ENCODE results near the gene ZBTB5. TPM values are rescaled to one million over a fixed set of nuclear protein-coding genes. Genes with fewer than 3 reads are reported as not detected.

Gene ZBTB5
- total RNA-seq, 2 experiments from 2014 or later: 7.0 to 7.6 TPM

GRCh38 chr9:37395663-37396062 lies 69.6 kb downstream of the ZBTB5 start:
- H3K27me3 Mint-ChIP-seq: no peaks in the 10 kb centered on the region
- H3K27ac Mint-ChIP-seq: no peak overlapping the region
- H3K9me3 Mint-ChIP-seq: no peaks in the 10 kb centered on the region
- H3K4me1 Mint-ChIP-seq: peaks cover 2% of the 10 kb centered on the region
- DNase-seq: no peak
- H3K4me3 Mint-ChIP-seq: no peak overlapping the region
- no peaks in the 10 kb centered on the region for H3K36me3 Mint-ChIP-seq

- H3K4me1 Mint-ChIP-seq: peaks cover 2% of the 10 kb centered on the region
- no peak for DNase-seq
- H3K27ac Mint-ChIP-seq: no peak overlapping the region
- H3K9me3 Mint-ChIP-seq: no peaks in the 10 kb centered on the region
- no peaks in the 10 kb centered on the region for H3K27me3 Mint-ChIP-seq
- H3K4me3 Mint-ChIP-seq: no peak overlapping the region
- no peaks in the 10 kb centered on the region for H3K36me3 Mint-ChIP-seq
Measured at GRCh38 chr9:37395229-37395628, 70.0 kb downstream of the ZBTB5 start.

GRCh38 chr9:37392272-37392671 lies 73.0 kb downstream of the ZBTB5 start:
- Mint-ChIP-seq H3K4me1 (peaks cover 2% of the 10 kb centered on the region), H3K27me3 (no peaks in the 10 kb centered on the region), H3K4me3 (no peak overlapping the region), H3K27ac (no peak overlapping the region), H3K36me3 (no peaks in the 10 kb centered on the region), H3K9me3 (no peaks in the 10 kb centered on the region)
- DNase-seq: no peak

DNA sequence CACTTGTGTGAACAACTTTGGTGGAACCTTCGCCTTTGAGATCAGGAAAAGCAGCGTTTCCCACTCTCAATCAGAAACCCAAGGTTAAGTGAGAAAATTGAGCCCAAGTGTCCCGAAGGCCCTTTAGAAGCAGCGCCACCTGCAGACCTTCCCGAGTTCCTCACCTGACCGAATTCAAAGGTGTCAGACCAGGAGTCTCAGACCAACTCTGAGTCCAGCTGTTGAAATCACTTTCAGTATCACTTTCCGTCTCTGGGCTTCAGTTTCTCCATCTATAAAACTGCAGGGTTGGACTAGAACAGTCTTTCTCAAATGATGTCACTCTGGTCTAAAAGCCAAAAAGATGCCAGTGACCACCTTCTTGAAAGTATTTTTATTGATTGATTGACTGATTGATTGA lies 74.5 kb downstream of the ZBTB5 start:
- Mint-ChIP-seq H3K27me3 (no peaks in the 10 kb centered on the region), H3K9me3 (no peaks in the 10 kb centered on the region), H3K4me1 (peaks cover 2% of the 10 kb centered on the region), H3K36me3 (no peaks in the 10 kb centered on the region), H3K4me3 (no peak overlapping the region), H3K27ac (no peak overlapping the region)
- no peak for DNase-seq

Other genes with a start within 250 kb of the ZBTB5 start
- gene GRHPR, start 42.8 kb downstream of the ZBTB5 start, total RNA-seq: 10 to 100 TPM; 79.5 to 82.0 TPM
- 10 to 100 TPM; 78.7 to 79.8 TPM for gene POLR1E, start 20.5 kb upstream of the ZBTB5 start, total RNA-seq
- gene FBXO10, start 110.9 kb upstream of the ZBTB5 start, total RNA-seq: 1 to 10 TPM; 1.9 TPM
- gene TOMM5, start 127.1 kb upstream of the ZBTB5 start, total RNA-seq: 100 to 1,000 TPM; 219 to 222 TPM
- gene FRMPD1, start 185.5 kb upstream of the ZBTB5 start, total RNA-seq: not detected